A673 (cell line): ENCODE results near the gene IGF2. TPM values are rescaled to one million over a fixed set of nuclear protein-coding genes. Genes with fewer than 3 reads are reported as not detected.

ENCODE experiments used
- BruUV-seq: library from RNA; stranded (reverse); fragments of 400-500 nt; replicated peaks from 2 replicates; lab custom pipeline; 2021; lab: Mats Ljungman, UMichigan
- CTCF ChIA-PET: fragments of 300-600 bp; sonication (Branson Sonifier 250); formaldehyde crosslinking; loops from one replicate; lab custom pipeline; 2022; ENCODE audit warnings: antibody characterized with exemption; lab: Charles Lee
- POLR2A ChIA-PET: fragments of 300-600 bp; sonication (Branson Sonifier 250); formaldehyde crosslinking; loops from one replicate; lab custom pipeline; 2022; ENCODE audit warnings: antibody characterized with exemption; ENCODE audit not compliant: low non-redundant PET; lab: Charles Lee
- DNase-seq: peaks from one replicate; pipeline ENCODE4 v3.0.0-alpha.2; 2015; ENCODE audit warnings: low spot score
- H3K27ac ChIP-seq: fragments of 200-600 bp; sonication (generic); 2 replicates; pipeline ENCODE4 v1.5.1; 2016; ENCODE audit warnings: mixed run types, low read depth, mild to moderate bottlenecking, mixed read lengths, antibody characterized with exemption, low read length; ENCODE audit not compliant: poor library complexity, severe bottlenecking
- H3K27me3 ChIP-seq: fragments of 200-600 bp; sonication (generic); replicated peaks from 2 replicates; pipeline ENCODE4 v1.6.1; 2017; ENCODE audit warnings: mixed run types, low read depth, mild to moderate bottlenecking, mixed read lengths, antibody characterized with exemption, low read length; ENCODE audit not compliant: insufficient read depth, poor library complexity
- H3K36me3 ChIP-seq: fragments of 200-600 bp; sonication (generic); 2 replicates; pipeline ENCODE4 v1.6.1; 2016; ENCODE audit warnings: mixed run types, mild to moderate bottlenecking, mixed read lengths, antibody characterized with exemption, low read length; ENCODE audit not compliant: insufficient read depth, poor library complexity, severe bottlenecking
- H3K4me1 ChIP-seq: fragments of 200-600 bp; sonication (generic); 2 replicates; pipeline ENCODE4 v1.6.1; 2017; ENCODE audit warnings: mixed run types, mild to moderate bottlenecking, mixed read lengths, antibody characterized with exemption, low read length; ENCODE audit not compliant: insufficient read depth, poor library complexity, severe bottlenecking
- H3K4me3 ChIP-seq: fragments of 200-600 bp; sonication (generic); 2 replicates; pipeline ENCODE4 v1.5.1; 2016; ENCODE audit warnings: low read depth, mixed run types, mild to moderate bottlenecking, mixed read lengths, low read length; ENCODE audit not compliant: poor library complexity, severe bottlenecking
- H3K9me3 ChIP-seq: fragments of 200-600 bp; sonication (generic); 2 replicates; pipeline ENCODE4 v1.6.1; 2016; ENCODE audit warnings: mixed run types, low read depth, mild to moderate bottlenecking, mixed read lengths, antibody characterized with exemption, low read length; ENCODE audit not compliant: poor library complexity, severe bottlenecking
- EZH2 ChIP-seq: fragments of 200-600 bp; sonication (generic); IDR thresholded peaks from 2 replicates; pipeline ENCODE4 v1.6.1; 2017; ENCODE audit warnings: borderline replicate concordance, low read depth, mild to moderate bottlenecking, mixed read lengths, antibody characterized with exemption, low read length; ENCODE audit not compliant: poor library complexity, severe bottlenecking
- intact Hi-C: fragments of 100-400 bp; cut with micrococcal nuclease; formaldehyde crosslinking; loops from one replicate; pipeline ENCODE4 v1.10.0; 2022; ENCODE audit not compliant: unreplicated experiment
- total RNA-seq: library from RNA; stranded (reverse); gene quantifications from 2 replicates; pipeline ENCODE4 v1.2.3, GENCODE V29; 2021
- TF ChIP-seq, protein P1 (sequence below): fragments of 300-800, 200-600 bp; sonication (generic); conservative IDR thresholded peaks from 2 replicates; pipeline ENCODE4 v1.5.1; 2017; ENCODE audit warnings: low read depth, mild to moderate bottlenecking, antibody characterized with exemption, low read length, moderate library complexity, mixed read lengths

IGF2 gene
- total RNA-seq, 1 experiment from 2014 or later, result 0.17 TPM

GRCh38 chr11:2121227-2122130 is 17.7 kb downstream of the IGF2 start:
- Histone ChIP-seq H3K4me1 (no peaks in the 10 kb centered on the region), H3K27me3 (no peaks in the 10 kb centered on the region), H3K9me3 (no peaks in the 10 kb centered on the region), H3K36me3 (no peaks in the 10 kb centered on the region), H3K4me3 (no peak overlapping the region), H3K27ac (no peak overlapping the region)
- POLR2A ChIA-PET, result no interaction called here
- CTCF ChIA-PET, result no interaction called here
- no peak for DNase-seq
- intact Hi-C loops, result no loop called here
- BruUV-seq, result no TSS peak
- TF ChIP-seq EZH2, result no peak

- no peak for DNase-seq
- TF ChIP-seq, protein P1, sequence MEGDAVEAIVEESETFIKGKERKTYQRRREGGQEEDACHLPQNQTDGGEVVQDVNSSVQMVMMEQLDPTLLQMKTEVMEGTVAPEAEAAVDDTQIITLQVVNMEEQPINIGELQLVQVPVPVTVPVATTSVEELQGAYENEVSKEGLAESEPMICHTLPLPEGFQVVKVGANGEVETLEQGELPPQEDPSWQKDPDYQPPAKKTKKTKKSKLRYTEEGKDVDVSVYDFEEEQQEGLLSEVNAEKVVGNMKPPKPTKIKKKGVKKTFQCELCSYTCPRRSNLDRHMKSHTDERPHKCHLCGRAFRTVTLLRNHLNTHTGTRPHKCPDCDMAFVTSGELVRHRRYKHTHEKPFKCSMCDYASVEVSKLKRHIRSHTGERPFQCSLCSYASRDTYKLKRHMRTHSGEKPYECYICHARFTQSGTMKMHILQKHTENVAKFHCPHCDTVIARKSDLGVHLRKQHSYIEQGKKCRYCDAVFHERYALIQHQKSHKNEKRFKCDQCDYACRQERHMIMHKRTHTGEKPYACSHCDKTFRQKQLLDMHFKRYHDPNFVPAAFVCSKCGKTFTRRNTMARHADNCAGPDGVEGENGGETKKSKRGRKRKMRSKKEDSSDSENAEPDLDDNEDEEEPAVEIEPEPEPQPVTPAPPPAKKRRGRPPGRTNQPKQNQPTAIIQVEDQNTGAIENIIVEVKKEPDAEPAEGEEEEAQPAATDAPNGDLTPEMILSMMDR, result no peak
- no peak for TF ChIP-seq EZH2
- POLR2A ChIA-PET, result no interaction called here
- Histone ChIP-seq H3K9me3 (no peaks in the 10 kb centered on the region), H3K27ac (no peak overlapping the region), H3K27me3 (no peaks in the 10 kb centered on the region), H3K4me1 (no peaks in the 10 kb centered on the region), H3K36me3 (no peaks in the 10 kb centered on the region), H3K4me3 (no peak overlapping the region)
- intact Hi-C loops, result no loop called here
- CTCF ChIA-PET, result no interaction called here
- BruUV-seq, result no TSS peak
Observed at GRCh38 chr11:2120359-2121100, 18.7 kb downstream of the IGF2 start.

- TF ChIP-seq EZH2, result no peak
- TF ChIP-seq, protein P1, result no peak
- POLR2A ChIA-PET, result no interaction called here
Observed at GRCh38 chr11:2118677-2119076, 20.5 kb downstream of the IGF2 start.

More at GRCh38 chr11:2118677-2119076, 20.5 kb downstream of the IGF2 start:
- Histone ChIP-seq H3K4me3 (no peak overlapping the region), H3K36me3 (no peaks in the 10 kb centered on the region), H3K9me3 (no peaks in the 10 kb centered on the region), H3K4me1 (no peaks in the 10 kb centered on the region), H3K27ac (no peak overlapping the region), H3K27me3 (no peaks in the 10 kb centered on the region)
- DNase-seq, result no peak
- BruUV-seq, result no TSS peak
- intact Hi-C loops, result no loop called here
- CTCF ChIA-PET, result no interaction called here
